Measurements from ENCODE around the gene BHMT.

DNA sequence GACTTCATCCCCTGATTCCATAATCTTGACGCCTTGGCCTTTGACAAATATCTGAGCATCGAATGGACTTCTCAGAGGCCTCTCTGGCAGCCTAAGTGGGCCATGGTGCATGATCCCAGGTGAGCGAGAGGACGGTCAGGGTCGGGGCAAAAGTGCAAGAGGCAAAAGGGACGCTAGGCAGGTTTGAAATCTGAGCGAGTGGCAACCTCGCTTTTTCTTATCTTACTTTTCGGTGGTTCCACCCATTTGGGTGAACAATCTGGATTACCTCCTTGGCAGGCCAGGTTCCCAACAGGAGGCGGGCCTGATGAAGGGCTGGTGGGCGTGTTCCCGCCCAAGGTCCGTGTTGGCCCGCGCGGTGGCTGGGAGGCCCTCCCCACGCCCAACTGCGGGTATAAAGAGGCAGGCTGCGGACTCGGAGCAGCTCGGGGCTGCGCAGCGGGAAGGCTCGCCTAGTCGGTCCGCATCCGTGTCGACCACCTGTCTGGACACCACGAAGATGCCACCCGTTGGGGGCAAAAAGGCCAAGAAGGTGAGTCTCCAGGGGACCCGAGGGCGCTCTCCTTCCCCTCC lies at the start of gene BHMT:
- TF ChIP-seq, protein P1, sequence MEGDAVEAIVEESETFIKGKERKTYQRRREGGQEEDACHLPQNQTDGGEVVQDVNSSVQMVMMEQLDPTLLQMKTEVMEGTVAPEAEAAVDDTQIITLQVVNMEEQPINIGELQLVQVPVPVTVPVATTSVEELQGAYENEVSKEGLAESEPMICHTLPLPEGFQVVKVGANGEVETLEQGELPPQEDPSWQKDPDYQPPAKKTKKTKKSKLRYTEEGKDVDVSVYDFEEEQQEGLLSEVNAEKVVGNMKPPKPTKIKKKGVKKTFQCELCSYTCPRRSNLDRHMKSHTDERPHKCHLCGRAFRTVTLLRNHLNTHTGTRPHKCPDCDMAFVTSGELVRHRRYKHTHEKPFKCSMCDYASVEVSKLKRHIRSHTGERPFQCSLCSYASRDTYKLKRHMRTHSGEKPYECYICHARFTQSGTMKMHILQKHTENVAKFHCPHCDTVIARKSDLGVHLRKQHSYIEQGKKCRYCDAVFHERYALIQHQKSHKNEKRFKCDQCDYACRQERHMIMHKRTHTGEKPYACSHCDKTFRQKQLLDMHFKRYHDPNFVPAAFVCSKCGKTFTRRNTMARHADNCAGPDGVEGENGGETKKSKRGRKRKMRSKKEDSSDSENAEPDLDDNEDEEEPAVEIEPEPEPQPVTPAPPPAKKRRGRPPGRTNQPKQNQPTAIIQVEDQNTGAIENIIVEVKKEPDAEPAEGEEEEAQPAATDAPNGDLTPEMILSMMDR (conservative IDR thresholded peaks at IDR 0.05; ENCODE audit: low read depth, low read length): no peak
- no peak for TF ChIP-seq RFX5 (IDR thresholded peaks at IDR 0.05; ENCODE audit: low read depth, low read length)
- TF ChIP-seq POLR2A (IDR thresholded peaks at IDR 0.05; ENCODE audit: low read depth, low read length): no peak
- TF ChIP-seq CHD1 (IDR thresholded peaks at IDR 0.05; ENCODE audit: low read depth, low read length): no peak
- no peak for TF ChIP-seq RAD21 (IDR thresholded peaks at IDR 0.05; ENCODE audit: low read length)
- TF ChIP-seq, protein P2, sequence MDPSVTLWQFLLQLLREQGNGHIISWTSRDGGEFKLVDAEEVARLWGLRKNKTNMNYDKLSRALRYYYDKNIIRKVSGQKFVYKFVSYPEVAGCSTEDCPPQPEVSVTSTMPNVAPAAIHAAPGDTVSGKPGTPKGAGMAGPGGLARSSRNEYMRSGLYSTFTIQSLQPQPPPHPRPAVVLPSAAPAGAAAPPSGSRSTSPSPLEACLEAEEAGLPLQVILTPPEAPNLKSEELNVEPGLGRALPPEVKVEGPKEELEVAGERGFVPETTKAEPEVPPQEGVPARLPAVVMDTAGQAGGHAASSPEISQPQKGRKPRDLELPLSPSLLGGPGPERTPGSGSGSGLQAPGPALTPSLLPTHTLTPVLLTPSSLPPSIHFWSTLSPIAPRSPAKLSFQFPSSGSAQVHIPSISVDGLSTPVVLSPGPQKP (IDR thresholded peaks at IDR 0.05; ENCODE audit: borderline replicate concordance, low read depth, low read length): no peak
- TF ChIP-seq, protein P3, sequence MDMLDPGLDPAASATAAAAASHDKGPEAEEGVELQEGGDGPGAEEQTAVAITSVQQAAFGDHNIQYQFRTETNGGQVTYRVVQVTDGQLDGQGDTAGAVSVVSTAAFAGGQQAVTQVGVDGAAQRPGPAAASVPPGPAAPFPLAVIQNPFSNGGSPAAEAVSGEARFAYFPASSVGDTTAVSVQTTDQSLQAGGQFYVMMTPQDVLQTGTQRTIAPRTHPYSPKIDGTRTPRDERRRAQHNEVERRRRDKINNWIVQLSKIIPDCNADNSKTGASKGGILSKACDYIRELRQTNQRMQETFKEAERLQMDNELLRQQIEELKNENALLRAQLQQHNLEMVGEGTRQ (IDR thresholded peaks at IDR 0.05; ENCODE audit: low read depth, low read length): no peak
- TF ChIP-seq MAFK (IDR thresholded peaks at IDR 0.05; ENCODE audit: low read depth, low read length): no peak
- no peak for TF ChIP-seq BHLHE40 (IDR thresholded peaks at IDR 0.05; ENCODE audit: low read depth, low read length)
- no peak for TF ChIP-seq MAZ (IDR thresholded peaks at IDR 0.05; ENCODE audit: borderline replicate concordance, low read depth, low read length)
- no peak for TF ChIP-seq FOS (IDR thresholded peaks at IDR 0.05; ENCODE audit: low read depth, low read length)

All from IMR-90 (cell line).